Measurements from ENCODE around the gene RNF5.
A peak's percentile ranks its signal among the peaks of the same experiment; 100 is the strongest.

Gene RNF5

GRCh38 chr6:32151863-32152768 is 26.1 kb upstream of the RNF5 start, which contains the start of gene PRRT1:
TSS of gene PRRT1 (minus strand) at chr6:32151939. CDS start at chr6:32151827, 112 bp downstream.
- DNase-seq (ENCODE audit: low read depth in 3 of 3) = no peak

GRCh38 chr6:32152769-32153563 is 25.2 kb upstream of the RNF5 start:
- DNase-seq (ENCODE audit: low read depth in 3 of 3) = no peak

- DNase-seq (ENCODE audit: low read depth in 3 of 3) = peak; percentile 47 to 73 (median 70)
These were observed 24.4 kb upstream of the RNF5 start, which contains the start of gene PPT2 for GRCh38 chr6:32153564-32154513. TSS of gene PPT2 (plus strand) at chr6:32154141. CDS start at chr6:32154595, 454 bp downstream.

DNA sequence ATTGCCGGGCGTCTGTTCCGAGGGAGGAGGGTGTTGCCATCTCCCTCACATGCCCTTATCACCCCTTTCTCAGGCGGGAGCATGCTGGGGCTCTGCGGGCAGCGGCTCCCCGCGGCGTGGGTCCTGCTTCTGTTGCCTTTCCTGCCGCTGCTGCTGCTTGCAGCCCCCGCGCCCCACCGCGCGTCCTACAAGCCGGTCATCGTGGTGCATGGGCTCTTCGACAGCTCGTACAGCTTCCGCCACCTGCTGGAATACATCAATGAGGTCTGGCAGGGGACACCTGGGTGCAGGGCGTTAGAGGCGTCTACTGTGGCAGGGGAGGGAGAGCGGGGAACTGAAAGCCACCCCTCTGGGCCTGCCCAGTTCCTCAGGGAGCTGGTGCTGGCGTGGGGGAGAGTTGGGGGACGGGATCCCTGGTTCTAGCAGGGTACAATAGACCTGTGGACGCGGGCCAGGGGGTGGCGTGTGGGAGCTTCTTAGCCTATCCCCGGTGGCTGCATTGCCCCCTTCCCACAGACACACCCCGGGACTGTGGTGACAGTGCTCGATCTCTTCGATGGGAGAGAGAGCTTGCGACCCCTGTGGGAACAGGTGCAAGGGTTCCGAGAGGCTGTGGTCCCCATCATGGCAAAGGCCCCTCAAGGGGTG is 23.6 kb upstream of the RNF5 start:
- DNase-seq (ENCODE audit: low read depth in 3 of 3) = peak in 1 of 3 donors; percentile 26

GRCh38 chr6:32156891-32157290 is 21.3 kb upstream of the RNF5 start:
- DNase-seq (ENCODE audit: low read depth in 3 of 3) = no peak

- DNase-seq (ENCODE audit: low read depth in 3 of 3) = no peak
These were observed 20.2 kb upstream of the RNF5 start for GRCh38 chr6:32158052-32158451.

DNA sequence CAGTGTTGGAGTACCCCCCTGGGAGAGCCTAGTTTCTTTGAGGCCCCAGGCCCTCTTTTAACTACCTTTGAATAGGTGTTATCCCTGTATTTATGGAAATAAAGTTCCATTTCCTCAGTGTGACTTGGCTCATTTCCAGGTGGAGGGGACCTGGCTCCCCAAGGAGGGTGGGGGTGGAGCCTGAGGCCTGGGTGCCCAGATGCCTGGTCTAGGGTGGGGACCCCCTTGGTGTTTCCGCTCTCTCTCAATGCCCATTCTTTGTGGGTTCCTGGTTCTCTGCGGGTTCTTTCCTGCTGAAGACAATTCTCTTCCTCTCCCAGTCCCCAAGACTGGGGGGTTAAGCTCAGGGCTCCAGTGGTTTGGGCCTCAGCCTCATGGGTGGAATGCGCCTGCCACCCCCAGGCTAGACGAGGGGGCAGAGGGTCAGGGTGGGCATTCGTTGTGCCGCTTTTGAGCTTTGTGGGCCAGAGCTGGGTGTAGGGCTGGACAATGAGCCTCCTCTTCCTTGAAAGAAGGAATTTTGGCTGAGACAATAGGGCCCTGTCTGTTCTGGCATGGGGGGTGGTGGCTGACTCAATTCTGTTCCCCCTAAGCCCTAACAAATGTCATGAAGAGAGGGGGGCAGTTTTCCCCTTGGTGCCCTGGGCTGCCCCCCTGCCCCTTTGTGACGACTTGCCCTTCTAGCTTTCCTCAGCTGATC is 14.5 kb upstream of the RNF5 start:
- no peak for DNase-seq (ENCODE audit: low read depth in 3 of 3)

DNA sequence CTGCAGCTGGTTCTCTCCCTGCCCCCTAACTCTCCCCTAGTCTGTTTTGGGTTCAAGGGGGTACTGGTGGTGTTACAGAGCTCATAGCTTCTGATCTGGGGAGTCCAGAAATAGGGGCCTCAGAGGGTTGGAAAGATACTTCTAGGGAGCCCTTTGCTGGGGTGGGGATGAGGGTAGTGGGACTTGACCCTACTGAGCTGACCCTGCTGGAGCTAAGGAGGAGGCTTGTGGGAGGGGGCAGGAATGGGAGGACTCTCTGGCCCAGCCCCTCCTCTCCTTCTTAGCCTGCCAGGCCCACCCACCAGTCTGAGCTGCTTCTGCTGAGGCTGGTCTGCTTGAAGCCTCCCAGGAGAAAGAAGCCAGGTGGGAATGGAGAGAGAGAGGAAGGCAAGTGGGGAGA is 13.9 kb upstream of the RNF5 start, which contains the start of gene EGFL8:
Gene EGFL8 (plus strand): TSS at position 301 of the 400 bp plus-strand sequence. CDS start 1,571 bp downstream, outside the sequence.
- no peak for DNase-seq (ENCODE audit: low read depth in 3 of 3)

GRCh38 chr6:32166411-32167061 is 11.7 kb upstream of the RNF5 start:
- DNase-seq (ENCODE audit: low read depth in 3 of 3) = no peak

DNA sequence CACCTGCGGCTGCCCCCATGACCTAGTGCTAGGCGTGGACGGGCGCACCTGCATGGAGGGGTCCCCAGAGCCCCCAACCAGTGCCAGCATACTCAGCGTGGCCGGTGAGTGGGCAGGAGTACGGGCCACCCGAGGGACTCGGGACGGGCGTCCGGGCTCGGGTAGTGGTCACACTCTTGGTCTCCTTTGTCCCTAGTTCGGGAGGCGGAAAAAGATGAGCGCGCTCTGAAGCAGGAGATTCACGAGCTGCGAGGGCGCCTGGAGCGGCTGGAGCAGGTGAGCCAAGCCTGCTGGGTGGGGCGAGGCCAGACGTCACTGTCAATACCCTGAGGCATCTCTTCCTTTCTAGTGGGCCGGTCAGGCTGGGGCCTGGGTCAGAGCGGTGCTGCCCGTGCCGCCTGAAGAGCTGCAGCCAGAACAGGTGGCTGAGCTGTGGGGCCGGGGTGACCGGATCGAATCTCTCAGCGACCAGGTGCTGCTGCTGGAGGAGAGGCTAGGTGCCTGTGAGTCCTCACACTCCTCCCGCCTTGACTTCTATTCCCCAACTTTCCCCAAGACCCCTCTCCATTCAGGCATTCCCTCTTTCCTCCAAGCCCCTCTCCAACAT is 10.9 kb upstream of the RNF5 start:
- DNase-seq (ENCODE audit: low read depth in 3 of 3) = no peak

DNA sequence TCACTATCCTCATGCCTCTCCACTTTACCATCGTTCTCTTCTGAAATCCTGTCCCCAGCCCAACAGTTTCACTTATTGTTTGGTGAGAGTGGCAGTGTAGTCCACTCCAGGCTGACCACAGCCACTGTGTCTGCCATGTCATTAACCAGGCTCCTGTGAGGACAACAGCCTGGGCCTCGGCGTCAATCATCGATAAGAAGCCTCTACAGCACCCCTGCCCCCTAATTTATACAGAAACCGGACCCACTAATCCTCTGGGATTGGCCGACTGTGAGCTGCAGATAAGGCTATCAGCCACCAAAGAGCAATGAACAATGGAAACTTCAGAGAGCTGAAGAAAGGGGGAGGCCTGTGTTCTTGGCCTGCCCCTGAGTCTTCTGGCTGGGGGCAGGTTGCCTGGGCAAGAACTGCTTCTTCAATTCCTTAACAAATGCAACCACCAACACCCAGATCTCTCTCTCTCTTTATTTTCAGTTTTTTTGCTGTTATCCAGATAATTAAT is 10.4 kb upstream of the RNF5 start:
- no peak for DNase-seq (ENCODE audit: low read depth in 3 of 3)

GRCh38 chr6:32168350-32168749 is 9.9 kb upstream of the RNF5 start:
- DNase-seq (ENCODE audit: low read depth in 3 of 3) = no peak

- no peak for DNase-seq (ENCODE audit: low read depth in 3 of 3)
These were observed 9.2 kb upstream of the RNF5 start for GRCh38 chr6:32168807-32169591.

GRCh38 chr6:32170294-32170693 is 7.9 kb upstream of the RNF5 start:
- DNase-seq (ENCODE audit: low read depth in 3 of 3) = no peak

DNA sequence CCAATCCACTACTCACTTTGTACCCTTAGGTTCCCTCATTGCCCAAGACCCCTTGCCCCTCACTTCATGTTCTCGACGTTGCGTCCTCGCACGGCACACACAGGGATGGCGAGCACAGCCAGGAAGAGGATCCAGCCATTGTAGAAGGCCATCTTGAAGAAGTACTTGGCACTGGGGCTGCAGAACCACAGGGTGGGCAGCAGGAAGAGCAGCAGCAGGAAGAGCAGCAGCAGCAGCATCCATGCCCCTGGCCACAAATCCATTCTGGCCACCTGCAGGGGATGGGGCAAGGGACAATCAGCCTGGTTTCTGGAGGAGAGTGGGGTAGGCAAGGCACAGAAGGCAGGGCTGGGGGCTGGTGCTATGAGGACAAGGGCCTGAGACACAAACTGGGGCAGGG is 7.0 kb upstream of the RNF5 start:
- DNase-seq (ENCODE audit: low read depth in 3 of 3) = no peak

DNA sequence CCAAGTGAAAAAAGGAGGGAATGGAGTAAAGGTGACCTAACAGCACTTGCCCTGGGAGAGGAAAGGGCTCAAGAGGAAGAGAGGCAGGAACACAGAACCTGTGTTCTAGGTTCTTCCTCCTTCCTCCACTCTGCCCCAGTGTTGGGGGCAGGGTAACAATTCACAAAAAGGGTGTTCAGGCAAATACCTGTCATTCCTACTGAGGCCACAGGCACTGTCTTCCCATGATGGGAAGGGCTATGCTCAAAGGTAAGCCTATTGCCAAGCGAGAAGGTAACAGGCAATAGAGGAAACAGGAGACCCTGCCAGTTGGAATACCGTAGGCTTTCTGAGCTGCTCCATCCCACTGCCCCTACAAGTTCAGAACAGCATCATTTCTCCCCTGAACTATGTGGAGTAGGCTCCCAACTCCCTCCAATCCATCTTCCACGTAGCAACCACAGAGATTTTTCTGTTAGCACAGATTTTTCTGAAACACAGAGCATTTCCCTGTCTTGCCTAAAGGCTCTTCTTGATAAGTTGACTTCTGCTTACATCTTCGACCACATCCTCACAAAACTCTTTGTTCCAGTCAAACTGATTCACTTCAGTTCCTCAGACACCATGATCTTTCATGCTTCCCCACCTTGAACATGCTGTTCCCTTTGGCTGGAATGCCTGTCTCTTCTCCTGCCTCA is 5.0 kb upstream of the RNF5 start:
- DNase-seq (ENCODE audit: low read depth in 3 of 3) = no peak

GRCh38 chr6:32174416-32174815 is 3.8 kb upstream of the RNF5 start:
- DNase-seq (ENCODE audit: low read depth in 3 of 3) = no peak

GRCh38 chr6:32175322-32175710 is 2.9 kb upstream of the RNF5 start:
- no peak for DNase-seq (ENCODE audit: low read depth in 3 of 3)

All from stimulated activated CD4-positive, alpha-beta T cell treated with anti-CD3 and anti-CD28 coated beads, TNF-alpha, amount 100 ng/mL, for 48 hours (primary cell).